OCI-LY1 (cell line): Measurements from ENCODE around the gene TBX1.

Experiments used
- CTCF ChIP-seq: fragments of 200-600 bp; sonication (generic), shearing (Covaris generic); IDR thresholded peaks from 2 replicates; pipeline ENCODE4 v1.5.1; 2017; ENCODE audit warnings: mild to moderate bottlenecking, antibody characterized with exemption, low read length, moderate library complexity, mixed read lengths
- EZH2 ChIP-seq: fragments of 200-600 bp; sonication (generic), shearing (Covaris generic); IDR thresholded peaks from 2 replicates; pipeline ENCODE4 v1.8.0; 2017; ENCODE audit warnings: borderline replicate concordance, mixed run types, mild to moderate bottlenecking, antibody characterized with exemption, low read length, moderate library complexity, mixed read lengths

GRCh38 chr22:19772422-19772672 is 11.8 kb downstream of the TBX1 start:
- no peak for TF ChIP-seq EZH2
- TF ChIP-seq CTCF: no peak
